ENCODE results near the gene IFTAP.

GRCh38 chr11:36600180-36600579, 5.9 kb downstream of the IFTAP start:
- TF ChIP-seq CTCF (IDR thresholded peaks at IDR 0.05 in 4 of 5, conservative IDR thresholded peaks at IDR 0.05 in 1 of 5): no peak
- TF ChIP-seq POLR2A (IDR thresholded peaks at IDR 0.05): no peak

Measured in gastrocnemius medialis (tissue), 4 donors.